ENCODE data around the gene CFAP65.

The CFAP65 gene

DNA sequence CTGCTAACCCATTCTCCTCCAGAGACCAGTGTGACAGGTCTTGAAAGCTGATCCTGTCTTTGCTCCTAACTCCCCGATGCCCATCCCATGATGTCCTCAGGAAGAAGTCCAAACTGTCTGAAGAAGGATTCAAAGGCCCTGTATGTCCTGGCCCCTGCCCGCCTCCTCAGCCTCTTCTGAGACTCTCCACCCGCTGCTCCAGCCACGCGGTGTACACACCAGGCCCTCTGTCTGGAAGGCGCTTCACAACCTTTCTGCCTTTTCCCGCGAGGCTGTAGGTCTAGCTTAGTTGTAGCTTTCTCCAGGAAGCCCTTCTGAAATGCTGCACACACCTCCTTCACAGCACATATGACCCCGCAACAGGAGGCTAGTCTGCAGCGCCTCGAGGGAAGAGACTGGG is 24.6 kb downstream of the CFAP65 start:
- no peak for DNase-seq (ENCODE audit: low read depth)

- DNase-seq (ENCODE audit: low read depth) = no peak
Observed at GRCh38 chr2:219010873-219011272, 30.4 kb downstream of the CFAP65 start.

- DNase-seq (ENCODE audit: low read depth) = no peak
Observed at GRCh38 chr2:219010162-219010756, 31.1 kb downstream of the CFAP65 start.

DNA sequence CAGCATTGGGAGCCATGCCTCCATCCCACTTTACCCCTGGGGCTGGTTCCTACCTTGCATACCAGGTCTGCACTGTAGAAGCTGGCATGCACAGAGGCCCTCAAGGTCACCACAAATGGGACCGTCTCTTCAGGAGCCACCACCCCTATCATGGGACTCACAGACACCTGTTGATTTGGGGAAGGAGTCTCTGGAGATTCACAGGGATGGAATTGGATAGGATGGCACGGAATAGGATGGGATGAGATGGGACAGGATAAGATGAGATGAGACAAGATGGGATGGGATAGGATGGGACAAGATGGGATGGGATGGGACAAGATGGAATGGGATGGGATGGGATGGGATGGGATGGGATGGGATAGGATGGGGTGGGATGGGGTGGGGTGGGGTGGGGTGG is 32.0 kb downstream of the CFAP65 start:
- no peak for DNase-seq (ENCODE audit: low read depth)

DNA sequence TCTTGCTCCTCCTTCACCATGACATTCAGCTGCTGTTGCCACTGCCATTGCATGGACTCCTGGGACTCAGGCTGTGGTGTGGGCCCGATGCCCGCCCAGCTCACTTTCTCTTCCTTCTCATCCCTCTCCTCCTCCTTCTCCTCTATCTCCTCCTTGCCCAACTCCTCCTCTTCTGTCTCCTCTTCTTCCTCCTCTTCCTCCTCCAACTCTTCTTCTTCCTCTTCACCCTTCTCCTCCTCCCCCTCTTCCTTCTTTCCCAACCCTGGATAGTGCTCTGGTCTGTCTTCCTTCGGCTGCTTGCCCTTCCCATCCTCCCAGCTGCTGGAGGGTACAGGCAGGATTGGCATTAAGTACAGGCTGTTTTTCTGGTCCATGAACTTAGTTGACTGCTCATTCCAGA is 37.3 kb downstream of the CFAP65 start:
- DNase-seq (ENCODE audit: low read depth) = no peak

DNA sequence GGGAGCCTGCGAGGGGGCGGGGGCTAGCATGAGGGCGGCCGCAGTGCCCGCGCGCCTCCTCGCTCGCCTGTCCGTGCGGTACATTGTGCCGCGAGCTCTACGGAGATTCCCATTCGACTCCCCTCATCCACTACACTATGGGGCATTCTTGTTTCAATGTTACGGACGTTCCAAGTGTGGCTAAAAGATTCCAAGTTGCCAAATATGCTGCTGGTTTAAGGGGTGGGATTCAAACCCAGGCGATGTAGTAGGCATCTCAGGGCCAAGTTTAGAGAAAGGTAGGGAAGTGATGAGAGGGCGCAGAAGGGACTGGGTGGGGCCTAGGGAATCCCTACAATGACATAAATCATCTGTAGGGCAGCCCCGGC is 38.1 kb downstream of the CFAP65 start:
- DNase-seq (ENCODE audit: low read depth) = no peak

- no peak for DNase-seq (ENCODE audit: low read depth)
Observed at GRCh38 chr2:219002395-219003266, 38.7 kb downstream of the CFAP65 start.

DNA sequence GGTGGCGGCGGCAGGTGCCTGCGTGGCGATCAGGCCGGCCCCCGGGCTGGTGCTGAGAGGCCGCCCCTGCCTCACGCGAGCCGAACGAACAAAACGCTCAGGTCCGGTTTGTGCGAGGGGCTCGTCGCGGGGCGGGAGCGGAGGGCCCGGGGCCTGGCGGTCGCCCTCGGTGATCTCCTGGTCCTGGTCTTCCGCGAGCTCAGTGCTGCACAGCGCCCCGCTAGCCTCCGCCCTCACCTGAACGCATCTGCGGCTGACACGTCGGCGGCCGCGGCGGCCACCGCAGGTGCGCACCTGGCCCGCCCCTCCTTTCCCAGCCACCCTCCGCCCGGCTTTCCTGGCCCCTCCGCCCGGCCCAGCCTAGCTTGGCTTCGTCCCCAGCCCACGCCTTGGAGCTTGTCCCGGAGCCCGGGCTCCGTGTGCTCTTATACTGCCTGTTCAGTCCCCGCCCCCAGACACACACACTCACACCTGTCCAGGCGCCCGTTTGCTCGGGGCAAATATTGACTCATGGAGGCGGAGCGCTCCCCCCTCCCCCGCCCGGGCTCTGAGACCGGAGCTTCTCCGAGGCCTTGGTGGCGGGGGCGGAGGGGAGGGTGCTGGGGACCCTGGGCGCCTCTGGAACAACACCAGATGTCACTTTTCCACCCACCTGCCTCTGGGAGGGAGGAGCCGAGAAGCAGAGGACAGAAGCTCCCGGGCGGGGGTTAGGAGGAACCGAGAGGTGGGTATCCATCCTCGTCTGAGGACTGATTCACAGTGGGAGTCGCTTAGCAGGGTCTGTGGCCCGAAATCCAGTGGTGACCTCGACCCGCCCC is 39.5 kb downstream of the CFAP65 start:
- DNase-seq (ENCODE audit: low read depth) = no peak

DNA sequence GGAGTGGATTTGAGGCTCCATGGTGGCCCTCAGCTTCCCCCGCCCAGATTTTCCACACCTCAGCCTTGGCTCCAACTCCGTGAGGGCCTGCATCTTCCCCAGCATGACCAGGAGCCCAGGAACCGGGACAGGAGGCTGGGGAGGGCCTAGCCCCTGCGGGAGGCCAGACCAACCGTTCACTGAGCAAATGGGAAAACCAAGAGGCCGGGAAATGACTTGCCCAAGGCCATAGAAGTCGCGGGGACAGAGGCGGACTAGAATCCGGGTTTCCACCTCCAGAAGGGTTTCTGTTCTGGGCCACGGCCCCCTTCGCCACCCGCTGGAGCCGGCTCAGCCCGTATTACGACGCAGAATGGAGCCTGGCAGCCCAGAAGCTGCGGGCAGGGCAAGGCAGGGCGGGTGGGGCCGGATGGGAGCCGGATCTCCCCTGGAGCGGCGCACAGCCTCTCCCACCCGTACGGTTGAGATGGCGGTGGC is 40.2 kb downstream of the CFAP65 start:
- no peak for DNase-seq (ENCODE audit: low read depth)

GRCh38 chr2:219000569-219000960 is 40.8 kb downstream of the CFAP65 start:
- no peak for DNase-seq (ENCODE audit: low read depth)

- DNase-seq (ENCODE audit: low read depth) = no peak
Observed at GRCh38 chr2:218999881-219000568, 41.3 kb downstream of the CFAP65 start.

DNA sequence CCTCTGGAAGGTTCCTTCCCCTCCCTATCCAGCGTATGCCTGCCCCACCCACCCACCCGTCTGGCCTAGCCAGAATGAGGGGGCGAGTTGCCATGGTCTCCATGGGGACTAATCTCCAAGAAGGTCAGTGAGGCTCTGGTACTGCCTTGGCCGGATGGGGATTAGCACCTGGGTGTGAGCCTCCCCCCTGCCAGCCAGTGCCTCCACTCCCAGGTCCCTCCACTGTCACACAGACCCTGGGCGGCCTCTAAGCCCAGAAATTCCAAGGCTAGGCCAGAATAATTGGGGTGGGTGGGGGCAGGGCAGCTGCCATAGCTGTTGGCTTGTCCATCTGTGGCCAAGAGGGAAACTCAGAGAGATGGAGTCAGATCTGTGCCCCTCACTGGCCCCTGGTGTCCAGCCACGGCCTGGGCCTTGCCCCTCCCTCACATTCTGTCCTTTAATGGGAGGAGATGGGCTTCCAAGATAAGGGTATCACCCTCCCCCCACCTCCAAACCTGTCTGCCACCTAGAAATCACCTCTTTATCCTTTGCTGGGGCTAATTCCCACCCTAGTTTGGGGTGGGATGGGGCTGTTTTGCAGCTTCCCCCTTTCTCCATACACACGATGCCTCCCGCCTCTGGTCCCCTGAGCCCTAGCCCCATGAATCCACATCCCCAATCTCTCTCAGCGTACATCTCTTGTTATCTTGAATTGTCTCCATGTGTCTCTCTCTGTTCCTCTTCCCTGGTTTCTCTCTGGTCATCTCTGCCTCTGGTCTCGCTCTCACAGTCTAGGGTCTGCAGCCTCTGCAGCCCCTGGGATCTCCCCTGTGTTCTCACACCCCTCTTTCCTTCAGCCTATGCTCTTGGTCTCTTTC is 42.1 kb downstream of the CFAP65 start:
- no peak for DNase-seq (ENCODE audit: low read depth)

DNA sequence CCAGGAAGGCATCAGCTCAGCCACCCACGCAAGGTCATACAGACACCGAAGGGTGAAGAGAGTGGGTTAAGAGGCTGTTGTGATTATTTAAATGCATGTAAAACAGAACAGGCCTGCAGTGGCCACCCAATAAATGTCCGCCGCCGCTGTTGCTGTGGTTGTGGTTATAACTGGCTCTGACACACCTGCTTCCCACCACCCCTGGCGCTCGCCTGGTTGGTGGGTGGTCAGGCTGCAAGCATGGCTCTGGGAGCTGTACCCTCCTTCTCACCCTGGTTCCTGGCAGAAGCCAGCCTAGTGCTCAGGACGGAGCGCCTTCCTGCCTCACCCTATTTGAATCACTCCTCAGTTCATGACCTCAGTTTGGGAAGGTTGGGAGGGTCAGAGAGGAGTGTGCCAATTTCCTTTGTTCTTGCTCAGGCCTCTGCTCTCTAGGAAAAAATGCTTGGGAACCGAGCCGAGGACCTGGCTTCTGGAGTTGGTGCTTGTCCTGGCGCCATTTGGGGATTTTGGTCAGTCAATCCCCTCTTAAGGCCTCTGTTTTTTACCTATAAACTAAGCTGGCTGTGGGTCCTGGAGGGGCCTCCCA is 42.8 kb downstream of the CFAP65 start:
- no peak for DNase-seq (ENCODE audit: low read depth)

- DNase-seq (ENCODE audit: low read depth) = no peak
Observed at GRCh38 chr2:218997731-218998130, 43.6 kb downstream of the CFAP65 start.

GRCh38 chr2:218996937-218997336 is 44.4 kb downstream of the CFAP65 start:
- no peak for DNase-seq (ENCODE audit: low read depth)

DNA sequence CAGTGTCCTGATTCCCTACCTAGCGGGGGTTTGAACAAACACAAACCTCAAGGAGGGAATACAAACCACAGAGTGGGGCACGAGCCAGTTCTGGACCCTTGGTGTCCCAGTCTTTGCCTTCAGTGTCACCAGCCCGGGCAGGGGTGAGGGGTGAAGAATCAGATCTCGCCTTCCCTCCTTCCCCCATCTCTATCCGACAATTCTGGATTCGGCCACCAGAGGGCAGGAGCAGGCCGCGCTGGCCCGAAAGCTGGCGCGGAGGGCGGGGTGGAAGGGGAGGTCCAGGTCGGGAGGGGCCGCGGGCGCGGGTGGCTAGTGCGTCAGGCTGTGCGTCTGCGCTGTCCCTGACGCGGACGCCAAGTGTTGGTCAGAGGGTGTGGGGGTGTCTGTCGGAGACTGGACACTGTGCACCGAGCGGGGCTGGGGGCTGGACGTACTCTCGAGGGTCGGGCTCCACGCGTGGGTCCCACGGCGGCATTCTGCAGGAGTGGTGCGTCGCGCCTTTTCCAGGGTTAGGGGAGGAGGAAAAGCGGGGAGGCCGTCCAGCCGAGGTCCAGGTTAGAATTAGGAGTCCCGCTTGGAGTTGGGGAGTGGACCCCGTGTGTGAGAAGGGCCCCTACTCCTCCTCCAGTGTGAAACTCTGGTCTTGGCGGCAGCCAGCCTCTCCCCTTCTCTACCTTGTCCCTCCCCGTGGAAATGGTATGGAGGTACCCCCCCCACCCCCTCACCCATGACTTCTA is 45.2 kb downstream of the CFAP65 start:
- peak; percentile 19 for DNase-seq (ENCODE audit: low read depth)

DNA sequence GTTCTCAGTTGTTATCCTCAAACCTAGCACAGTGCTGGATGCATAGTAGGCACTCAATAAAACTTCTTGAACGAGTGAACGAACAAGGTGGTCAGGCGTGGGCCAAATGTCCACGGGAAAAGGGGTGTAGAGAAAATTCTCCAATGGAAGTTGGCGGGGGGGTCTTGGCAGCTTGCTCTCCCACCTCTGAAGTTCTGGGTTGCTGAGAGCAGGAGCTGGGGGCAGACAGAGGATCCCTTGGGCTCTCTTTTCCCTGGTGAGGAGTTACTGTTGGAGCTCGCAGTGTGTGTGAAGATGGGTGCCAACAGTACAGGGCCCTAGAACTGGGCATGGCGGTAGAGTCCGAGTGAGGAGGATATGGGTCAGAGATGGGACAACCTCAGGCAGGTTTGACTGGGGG is 45.8 kb downstream of the CFAP65 start:
- no peak for DNase-seq (ENCODE audit: low read depth)

DNA sequence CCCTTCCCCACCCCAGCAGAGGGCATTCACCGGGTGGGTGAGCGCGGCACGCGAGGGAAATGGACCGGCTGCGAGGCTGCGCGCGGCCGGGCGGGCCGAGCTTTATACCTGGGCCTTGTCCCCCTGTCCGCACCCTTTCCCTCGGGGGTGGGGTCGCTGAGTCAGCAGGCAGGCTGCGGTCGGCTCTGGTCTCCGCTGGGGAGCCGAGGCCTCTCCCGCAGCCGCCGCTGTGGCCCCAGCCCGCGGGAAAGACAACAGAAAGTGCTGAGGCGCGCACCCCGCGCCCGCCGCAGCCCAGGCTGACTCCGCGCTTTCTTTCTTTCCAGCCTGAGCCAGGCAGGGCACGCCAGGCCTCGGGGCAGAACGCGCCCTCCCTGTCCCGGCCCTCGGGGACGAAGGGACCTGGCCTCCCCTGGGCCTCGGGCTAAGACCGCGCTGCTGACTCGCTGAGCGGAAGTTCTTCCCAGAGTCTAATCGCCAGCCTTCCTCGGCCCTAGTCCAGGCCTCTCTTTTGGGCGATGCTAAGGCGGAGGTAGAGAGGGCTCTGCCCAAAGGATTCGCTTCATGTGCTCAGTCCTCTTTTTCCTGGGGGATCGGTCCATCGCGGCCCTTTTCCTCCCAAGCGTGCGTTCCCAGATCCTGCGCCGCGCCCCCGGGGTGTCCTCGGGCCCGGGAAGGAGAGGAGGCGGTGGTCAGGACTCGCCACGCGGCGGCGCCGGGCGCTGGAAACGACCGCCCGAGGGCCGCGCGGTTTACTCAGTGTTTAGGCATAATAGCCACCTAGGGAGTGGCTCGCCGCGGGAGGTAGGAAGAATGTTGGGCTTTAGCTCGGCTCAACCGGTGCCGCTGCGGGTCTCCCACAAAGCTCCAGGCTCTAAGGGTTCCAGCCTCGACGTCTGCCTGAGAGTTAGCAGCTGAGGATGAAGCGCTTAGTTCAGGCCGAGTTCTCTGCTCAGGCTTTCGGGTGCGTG is 47.7 kb downstream of the CFAP65 start, which contains the start of gene CRYBA2:
TSS of gene CRYBA2 (minus strand) at position 78 of the 971 bp plus-strand sequence. CDS start 246 bp downstream, outside the sequence.
- DNase-seq (ENCODE audit: low read depth) = no peak
